Measurements from ENCODE around the gene SLA2.

- TF ChIP-seq CTCF (IDR thresholded peaks at IDR 0.05; ENCODE audit: borderline replicate concordance, extremely low read depth, low read length, poor library complexity, severe bottlenecking) (peak; percentile 45), EZH2 (IDR thresholded peaks at IDR 0.05; ENCODE audit: borderline replicate concordance, low read depth, low read length, severe bottlenecking) (no peak)
Measured at GRCh38 chr20:36591854-36592641, 53.9 kb downstream of the SLA2 start.

Data from DND-41 (cell line).